Measurements from ENCODE around the gene ICE2. TPM values are rescaled to one million over a fixed set of nuclear protein-coding genes. Genes with fewer than 3 reads are reported as not detected.

Gene ICE2
- total RNA-seq, result 31.0 and 42.4 TPM in 2 replicates

DNA sequence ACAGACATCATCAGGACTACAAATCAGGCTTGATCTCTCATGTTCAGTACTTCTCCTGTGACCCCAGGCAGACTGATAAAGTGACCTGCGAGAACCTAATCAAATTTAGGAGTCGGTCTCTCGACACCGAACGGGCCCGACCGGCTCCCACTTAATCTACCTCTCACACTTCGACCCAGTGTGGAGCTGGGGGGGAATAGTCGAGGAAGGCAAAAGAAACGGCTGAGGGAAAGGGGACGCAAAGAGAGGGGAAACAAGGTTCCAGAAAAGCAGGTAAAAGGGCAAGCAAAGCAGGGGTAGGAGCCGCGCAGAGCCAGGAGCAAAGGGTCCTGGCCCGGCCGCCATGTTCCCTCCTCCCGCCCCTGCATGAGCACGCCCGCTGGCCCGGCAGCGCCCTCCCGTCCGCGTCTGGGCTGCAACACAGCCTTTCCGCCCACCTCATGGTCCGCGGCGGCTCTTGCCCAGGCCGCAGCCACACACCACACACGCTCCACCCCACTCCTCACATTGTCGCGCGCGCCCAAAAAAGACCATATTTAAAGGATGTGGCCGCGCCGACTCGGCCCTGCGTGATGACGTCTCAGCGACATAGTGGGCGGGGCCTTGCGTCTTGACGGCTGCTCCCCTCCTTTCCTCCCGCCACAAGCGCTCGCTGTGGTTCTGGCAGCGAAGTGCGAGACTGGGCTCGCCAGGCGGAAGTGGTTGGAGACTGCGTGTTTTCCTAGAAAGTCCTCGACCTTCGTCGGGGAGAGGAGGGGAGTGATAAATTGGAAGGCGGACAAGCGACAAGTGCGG, at the start of gene ICE2:
Gene ICE2, minus strand, starts transcription at position 577 of the 795 bp plus-strand sequence. CDS start 1,165 bp downstream, outside the sequence.

GRCh38 chr15:60397772-60398445, 81.0 kb downstream of the ICE2 start, which contains the start of gene ANXA2:
Gene ANXA2 (minus strand): TSS chr15:60397986. CDS start chr15:60386075, 11,911 bp downstream.

Other genes with a start within 250 kb of the ICE2 start
- 3,467 and 4,337 TPM in 2 replicates for gene ANXA2, start 81.2 kb downstream of the ICE2 start, total RNA-seq